ENCODE measurements around the gene GABBR1.

GABBR1 gene

DNA sequence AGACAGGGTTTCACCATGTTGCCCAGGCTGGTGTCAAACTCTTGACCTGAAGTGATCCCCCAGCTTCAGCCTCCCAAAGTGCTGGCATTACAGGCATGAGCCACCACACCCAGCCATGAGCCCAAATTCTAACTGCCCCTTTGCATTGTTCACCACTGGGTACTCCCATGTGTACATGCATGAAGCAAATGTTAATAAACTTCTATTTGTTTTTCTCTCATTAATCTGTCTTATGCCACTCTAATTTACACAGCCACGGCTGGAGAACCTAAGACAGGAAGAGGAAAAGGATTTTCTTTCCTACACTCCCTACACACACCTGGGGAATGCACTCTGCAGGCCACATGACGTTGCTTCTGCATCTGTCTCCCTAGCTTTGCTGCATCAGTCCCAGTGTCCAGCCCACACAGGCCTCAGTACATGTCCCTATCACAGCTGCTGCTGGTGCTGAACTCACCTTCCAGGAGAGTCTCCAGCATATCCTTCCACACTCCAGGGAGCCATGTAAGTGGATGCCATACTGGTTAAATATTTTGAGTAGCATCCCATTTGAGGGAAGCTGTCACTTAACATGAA lies 34.7 kb downstream of the GABBR1 start:
- Histone ChIP-seq H3K79me1 (replicated peaks; ENCODE audit: low read length, poor library complexity, severe bottlenecking) (no peaks in the 10 kb centered on the region), H4K8ac (ENCODE audit: low read length) (no peak overlapping the region), H2BK15ac (ENCODE audit: low read depth, poor library complexity, severe bottlenecking) (no peak overlapping the region)

DNA sequence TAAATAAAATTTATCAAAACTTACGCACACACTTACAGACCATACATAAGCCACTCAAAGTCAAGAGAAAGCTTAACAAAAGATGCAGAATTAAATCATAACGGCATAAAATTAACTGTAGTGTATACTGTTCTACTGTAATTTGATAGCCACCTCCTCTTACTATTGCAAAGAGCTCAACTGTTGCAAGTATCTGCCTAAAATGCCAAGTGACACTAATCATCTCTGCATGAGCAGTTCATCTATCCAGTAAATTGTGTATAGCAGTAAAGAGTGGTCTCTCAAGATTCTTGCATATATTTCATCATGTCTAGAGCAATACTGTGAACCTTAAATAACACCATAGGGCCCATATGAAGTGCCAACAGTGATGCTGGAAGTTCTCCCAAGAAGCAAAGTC lies 35.8 kb downstream of the GABBR1 start:
- peaks cover 1% of the 10 kb centered on the region for H3K4me1 ChIP-seq (ENCODE audit: control insufficient read depth, insufficient read depth, low read depth, low read length)
- no peak overlapping the region for H4K91ac ChIP-seq (ENCODE audit: low read length)
- no peak overlapping the region for H2AFZ ChIP-seq (ENCODE audit: low read depth, low read length)
- DNase-seq: no peak
- H3K9me3 ChIP-seq (ENCODE audit: control insufficient read depth, low read length): no peaks in the 10 kb centered on the region
- H3K27me3 ChIP-seq (ENCODE audit: control insufficient read depth in 1 of 2, insufficient read depth in 1 of 2, low read length in 2 of 2): peaks cover 0 to 4% of the 10 kb centered on the region in 2 experiments
- no peak overlapping the region for H2AK5ac ChIP-seq (ENCODE audit: low read length, severe bottlenecking)
- H4K8ac ChIP-seq (ENCODE audit: low read length): no peak overlapping the region
- H3K36me3 ChIP-seq (ENCODE audit: control insufficient read depth in 1 of 2, insufficient read depth in 2 of 2, low read depth in 1 of 2, low read length in 2 of 2): peaks cover 9 to 15% of the 10 kb centered on the region in 2 experiments
- no peak overlapping the region for H3K27ac ChIP-seq (ENCODE audit: low read length, poor library complexity, severe bottlenecking)
- no peak overlapping the region for H3K23ac ChIP-seq (ENCODE audit: low read length in 2 of 2)
- no CpG with 5 or more reads among the region's 2 CpGs for WGBS
- no peak overlapping the region for H3K4me3 ChIP-seq (ENCODE audit: insufficient read depth in 1 of 2, low read depth in 1 of 2, low read length in 2 of 2)
- H2BK15ac ChIP-seq (ENCODE audit: low read depth, poor library complexity, severe bottlenecking): no peak overlapping the region
- no peak overlapping the region for H3K4me2 ChIP-seq (ENCODE audit: low read length, poor library complexity, severe bottlenecking)
- H3K18ac ChIP-seq (ENCODE audit: low read depth in 1 of 2, low read length in 2 of 2): no peak overlapping the region
- H3K9ac ChIP-seq (ENCODE audit: low read length): no peak overlapping the region
- no peak overlapping the region for H2BK120ac ChIP-seq (ENCODE audit: low read depth, low read length)
- H2BK12ac ChIP-seq (ENCODE audit: low read length in 2 of 2): no peak overlapping the region
- no peak overlapping the region for H3K4ac ChIP-seq (ENCODE audit: low read depth in 1 of 2, low read length in 2 of 2)
- no peaks in the 10 kb centered on the region for H3K79me1 ChIP-seq (replicated peaks; ENCODE audit: low read length, poor library complexity, severe bottlenecking)
- H2BK5ac ChIP-seq (ENCODE audit: low read depth, low read length, poor library complexity, severe bottlenecking): no peak overlapping the region
- no peak overlapping the region for H3K14ac ChIP-seq (ENCODE audit: low read length in 2 of 2)

More for the DNA sequence above, 34.7 kb downstream of the GABBR1 start:
- H2AFZ ChIP-seq (ENCODE audit: low read depth, low read length): no peak overlapping the region
- DNase-seq: no peak
- H3K27me3 ChIP-seq (ENCODE audit: control insufficient read depth in 1 of 2, insufficient read depth in 1 of 2, low read length in 2 of 2): no peaks in the 10 kb centered on the region
- no peak overlapping the region for H3K4me3 ChIP-seq (ENCODE audit: insufficient read depth in 1 of 2, low read depth in 1 of 2, low read length in 2 of 2)
- no peak overlapping the region for H3K14ac ChIP-seq (ENCODE audit: low read length in 2 of 2)
- no peak overlapping the region for H3K18ac ChIP-seq (ENCODE audit: low read depth in 1 of 2, low read length in 2 of 2)
- H4K91ac ChIP-seq (ENCODE audit: low read length): no peak overlapping the region
- H3K9ac ChIP-seq (ENCODE audit: low read length): no peak overlapping the region
- H2AK5ac ChIP-seq (ENCODE audit: low read length, severe bottlenecking): no peak overlapping the region
- H3K4ac ChIP-seq (ENCODE audit: low read depth in 1 of 2, low read length in 2 of 2): no peak overlapping the region
- peaks cover 17 to 26% of the 10 kb centered on the region in 2 experiments for H3K36me3 ChIP-seq (ENCODE audit: control insufficient read depth in 1 of 2, insufficient read depth in 2 of 2, low read depth in 1 of 2, low read length in 2 of 2)
- H3K4me1 ChIP-seq (ENCODE audit: control insufficient read depth, insufficient read depth, low read depth, low read length): no peaks in the 10 kb centered on the region
- H3K4me2 ChIP-seq (ENCODE audit: low read length, poor library complexity, severe bottlenecking): no peak overlapping the region
- no peak overlapping the region for H2BK12ac ChIP-seq (ENCODE audit: low read length in 2 of 2)
- WGBS: 94% methylated on average over 2 of the region's 2 CpGs
- no peak overlapping the region for H3K27ac ChIP-seq (ENCODE audit: low read length, poor library complexity, severe bottlenecking)
- H2BK120ac ChIP-seq (ENCODE audit: low read depth, low read length): no peak overlapping the region
- H3K9me3 ChIP-seq (ENCODE audit: control insufficient read depth, low read length): no peaks in the 10 kb centered on the region
- H2BK5ac ChIP-seq (ENCODE audit: low read depth, low read length, poor library complexity, severe bottlenecking): no peak overlapping the region
- H3K23ac ChIP-seq (ENCODE audit: low read length in 2 of 2): no peak overlapping the region

DNA sequence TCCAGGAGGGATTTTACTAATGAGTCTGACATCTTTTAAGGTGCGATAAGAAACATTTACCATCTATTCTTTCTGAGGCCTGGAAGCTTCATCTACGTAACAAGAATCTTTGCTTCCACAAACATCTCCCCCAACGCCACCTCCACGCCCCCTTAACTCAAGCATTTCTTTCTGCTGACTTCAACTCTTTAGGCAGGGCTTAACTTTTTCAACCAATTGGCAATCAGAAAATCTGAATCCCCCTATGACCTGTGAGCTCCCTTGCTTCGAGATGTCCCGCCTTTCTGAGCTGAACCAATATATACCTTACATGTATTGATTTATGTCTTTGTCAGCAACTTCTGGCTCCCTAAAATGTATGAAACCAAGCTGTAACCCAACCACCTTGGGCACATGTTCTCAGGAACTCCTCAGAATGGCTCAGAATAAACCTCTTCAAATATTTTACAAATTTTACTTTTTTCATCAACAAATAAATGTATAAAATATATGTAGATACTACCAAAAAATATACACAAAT lies 36.5 kb downstream of the GABBR1 start:
- 91% methylated on average over 6 of the region's 6 CpGs for WGBS

DNA sequence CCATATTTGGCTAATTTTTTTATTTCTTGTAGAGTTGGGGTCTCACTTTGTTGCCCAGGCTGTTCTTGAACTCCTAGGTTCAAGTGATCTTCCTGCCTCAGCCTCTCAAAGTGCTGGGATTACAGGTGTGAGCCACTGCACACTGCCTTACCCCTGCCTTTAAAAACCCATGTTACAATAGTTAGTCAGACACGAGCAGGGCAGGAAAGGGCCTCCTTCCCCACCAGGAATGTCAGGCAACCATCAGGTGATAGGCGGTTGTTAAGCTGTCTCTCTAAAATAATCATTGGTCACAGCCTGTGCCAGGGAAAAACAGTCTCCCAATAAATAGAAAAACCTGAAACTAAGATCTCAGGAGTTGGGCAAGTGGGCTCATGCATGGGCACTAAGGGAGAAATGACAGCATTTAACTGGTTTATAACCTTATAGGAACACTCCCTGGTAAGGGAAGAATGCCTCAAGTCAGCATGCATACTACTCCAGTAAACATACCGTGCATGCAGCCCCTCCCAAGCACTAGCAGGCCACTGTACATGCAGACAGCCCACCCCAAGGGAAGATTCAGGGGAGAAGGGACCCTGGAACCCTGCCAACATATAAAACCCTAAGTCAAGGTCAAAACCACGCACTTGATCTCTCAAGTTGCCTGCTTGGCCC lies 39.7 kb downstream of the GABBR1 start:
- Histone ChIP-seq H3K14ac (ENCODE audit: low read length in 2 of 2) (no peak overlapping the region), H3K9ac (ENCODE audit: low read length) (no peak overlapping the region), H3K4me2 (ENCODE audit: low read length, poor library complexity, severe bottlenecking) (no peak overlapping the region), H4K8ac (ENCODE audit: low read length) (no peak overlapping the region), H2BK5ac (ENCODE audit: low read depth, low read length, poor library complexity, severe bottlenecking) (no peak overlapping the region), H3K4me1 (ENCODE audit: control insufficient read depth, insufficient read depth, low read depth, low read length) (peaks cover 1% of the 10 kb centered on the region), H3K4ac (ENCODE audit: low read depth in 1 of 2, low read length in 2 of 2) (no peak overlapping the region), H3K18ac (ENCODE audit: low read depth in 1 of 2, low read length in 2 of 2) (no peak overlapping the region), H3K27ac (ENCODE audit: low read length, poor library complexity, severe bottlenecking) (no peak overlapping the region), H3K27me3 (ENCODE audit: control insufficient read depth in 1 of 2, insufficient read depth in 1 of 2, low read length in 2 of 2) (peaks cover 0 to 12% of the 10 kb centered on the region in 2 experiments), H3K23ac (ENCODE audit: low read length in 2 of 2) (no peak overlapping the region), H2BK120ac (ENCODE audit: low read depth, low read length) (no peak overlapping the region), H2AK5ac (ENCODE audit: low read length, severe bottlenecking) (no peak overlapping the region), H3K36me3 (ENCODE audit: control insufficient read depth in 1 of 2, insufficient read depth in 2 of 2, low read depth in 1 of 2, low read length in 2 of 2) (no peaks in the 10 kb centered on the region), H2AFZ (ENCODE audit: low read depth, low read length) (no peak overlapping the region), H3K4me3 (ENCODE audit: insufficient read depth in 1 of 2, low read depth in 1 of 2, low read length in 2 of 2) (no peak overlapping the region), H4K91ac (ENCODE audit: low read length) (no peak overlapping the region), H3K79me1 (replicated peaks; ENCODE audit: low read length, poor library complexity, severe bottlenecking) (no peaks in the 10 kb centered on the region), H2BK15ac (ENCODE audit: low read depth, poor library complexity, severe bottlenecking) (no peak overlapping the region), H2BK12ac (ENCODE audit: low read length in 2 of 2) (no peak overlapping the region), H3K9me3 (ENCODE audit: control insufficient read depth, low read length) (no peaks in the 10 kb centered on the region)
- WGBS: 51% methylated on average over 3 of the region's 4 CpGs
- no peak for DNase-seq

More for the DNA sequence above, 36.5 kb downstream of the GABBR1 start:
- Histone ChIP-seq H3K4ac (ENCODE audit: low read depth in 1 of 2, low read length in 2 of 2) (no peak overlapping the region), H3K9ac (ENCODE audit: low read length) (no peak overlapping the region), H3K4me1 (ENCODE audit: control insufficient read depth, insufficient read depth, low read depth, low read length) (peaks cover 1% of the 10 kb centered on the region), H3K14ac (ENCODE audit: low read length in 2 of 2) (no peak overlapping the region), H3K18ac (ENCODE audit: low read depth in 1 of 2, low read length in 2 of 2) (no peak overlapping the region), H4K8ac (ENCODE audit: low read length) (no peak overlapping the region), H3K9me3 (ENCODE audit: control insufficient read depth, low read length) (no peaks in the 10 kb centered on the region), H2BK15ac (ENCODE audit: low read depth, poor library complexity, severe bottlenecking) (no peak overlapping the region), H4K91ac (ENCODE audit: low read length) (no peak overlapping the region), H3K79me1 (replicated peaks; ENCODE audit: low read length, poor library complexity, severe bottlenecking) (no peaks in the 10 kb centered on the region), H3K27ac (ENCODE audit: low read length, poor library complexity, severe bottlenecking) (no peak overlapping the region), H2AK5ac (ENCODE audit: low read length, severe bottlenecking) (no peak overlapping the region), H2BK5ac (ENCODE audit: low read depth, low read length, poor library complexity, severe bottlenecking) (no peak overlapping the region), H3K4me2 (ENCODE audit: low read length, poor library complexity, severe bottlenecking) (no peak overlapping the region), H2BK120ac (ENCODE audit: low read depth, low read length) (no peak overlapping the region), H3K27me3 (ENCODE audit: control insufficient read depth in 1 of 2, insufficient read depth in 1 of 2, low read length in 2 of 2) (peaks cover 0 to 8% of the 10 kb centered on the region in 2 experiments), H2BK12ac (ENCODE audit: low read length in 2 of 2) (no peak overlapping the region), H3K4me3 (ENCODE audit: insufficient read depth in 1 of 2, low read depth in 1 of 2, low read length in 2 of 2) (no peak overlapping the region), H3K23ac (ENCODE audit: low read length in 2 of 2) (no peak overlapping the region), H2AFZ (ENCODE audit: low read depth, low read length) (no peak overlapping the region), H3K36me3 (ENCODE audit: control insufficient read depth in 1 of 2, insufficient read depth in 2 of 2, low read depth in 1 of 2, low read length in 2 of 2) (peaks cover 6 to 8% of the 10 kb centered on the region in 2 experiments)
- DNase-seq: no peak
